ENCODE data around the gene ISG15. TPM values are rescaled to one million over a fixed set of nuclear protein-coding genes. Genes with fewer than 3 reads are reported as not detected.
"Not testable (repeated sequence)": the region's sequence is repeated elsewhere in the genome, so short reads cannot be mapped to it uniquely, and the experiment has no call there.

Gene ISG15
- total RNA-seq, 1 donor from 2014 or later: 53.7 TPM

GRCh38 chr1:980137-980571 is 33.1 kb upstream of the ISG15 start:
- peaks cover 15% of the 10 kb centered on the region for H3K27me3 Mint-ChIP-seq (ENCODE audit: insufficient read depth)
- no peaks in the 10 kb centered on the region for H3K36me3 Mint-ChIP-seq (ENCODE audit: low read depth)
- no peaks in the 10 kb centered on the region for H3K4me1 Mint-ChIP-seq (ENCODE audit: low read depth)
- DNase-seq (ENCODE audit: low spot score): no peak
- no peak overlapping the region for H3K27ac Mint-ChIP-seq
- no peaks in the 10 kb centered on the region for H3K9me3 Mint-ChIP-seq
- no peak overlapping the region for H3K4me3 Mint-ChIP-seq
- intact Hi-C loops (cut with micrococcal nuclease): loop anchor here (5.0 kb wide), 1 partner anchor 312 kb away; no protein-coding TSS in a partner anchor

- DNase-seq (ENCODE audit: low spot score): no peak
- Mint-ChIP-seq H3K36me3 (ENCODE audit: low read depth) (no peaks in the 10 kb centered on the region), H3K9me3 (no peaks in the 10 kb centered on the region), H3K27ac (no peak overlapping the region), H3K27me3 (ENCODE audit: insufficient read depth) (peaks cover 13% of the 10 kb centered on the region), H3K4me3 (no peak overlapping the region), H3K4me1 (ENCODE audit: low read depth) (no peaks in the 10 kb centered on the region)
- intact Hi-C loops (cut with micrococcal nuclease): loop anchor here (5.0 kb wide), 1 partner anchor 312 kb away; no protein-coding TSS in a partner anchor
Measured at GRCh38 chr1:980602-981395, 32.5 kb upstream of the ISG15 start.

GRCh38 chr1:981491-981954 is 31.8 kb upstream of the ISG15 start:
- Mint-ChIP-seq H3K36me3 (ENCODE audit: low read depth) (no peaks in the 10 kb centered on the region), H3K27ac (no peak overlapping the region), H3K9me3 (no peaks in the 10 kb centered on the region), H3K4me3 (no peak overlapping the region), H3K4me1 (ENCODE audit: low read depth) (no peaks in the 10 kb centered on the region), H3K27me3 (ENCODE audit: insufficient read depth) (peaks cover 13% of the 10 kb centered on the region)
- intact Hi-C loops (cut with micrococcal nuclease): loop anchor here (5.0 kb wide), 1 partner anchor 311 kb away; no protein-coding TSS in a partner anchor
- DNase-seq (ENCODE audit: low spot score): no peak

GRCh38 chr1:981955-982558 is 31.2 kb upstream of the ISG15 start, which contains the start of gene PERM1:
Gene PERM1 (minus strand): TSS chr1:982093. CDS start chr1:981029, 1,064 bp downstream.
- H3K4me1 Mint-ChIP-seq (ENCODE audit: low read depth): no peaks in the 10 kb centered on the region
- H3K9me3 Mint-ChIP-seq: no peaks in the 10 kb centered on the region
- intact Hi-C loops (cut with micrococcal nuclease): loop anchor here (5.0 kb wide), 1 partner anchor 310 kb away; no protein-coding TSS in a partner anchor
- H3K4me3 Mint-ChIP-seq: no peak within 1 kb of the TSS
- no peak within 1 kb of the TSS for H3K27ac Mint-ChIP-seq
- H3K27me3 Mint-ChIP-seq (ENCODE audit: insufficient read depth): peaks cover 13% of the 10 kb centered on the region
- H3K36me3 Mint-ChIP-seq (ENCODE audit: low read depth): no peaks in the 10 kb centered on the region
- no peak for DNase-seq (ENCODE audit: low spot score)

GRCh38 chr1:982765-983436 is 30.4 kb upstream of the ISG15 start:
- intact Hi-C loops (cut with micrococcal nuclease): loop anchor here (5.0 kb wide), 1 partner anchor 309 kb away; no protein-coding TSS in a partner anchor
- Mint-ChIP-seq H3K4me3 (no peak overlapping the region), H3K27ac (no peak overlapping the region), H3K4me1 (ENCODE audit: low read depth) (no peaks in the 10 kb centered on the region), H3K36me3 (ENCODE audit: low read depth) (no peaks in the 10 kb centered on the region), H3K9me3 (no peaks in the 10 kb centered on the region), H3K27me3 (ENCODE audit: insufficient read depth) (peaks cover 13% of the 10 kb centered on the region)
- DNase-seq (ENCODE audit: low spot score): no peak

- Mint-ChIP-seq H3K27me3 (ENCODE audit: insufficient read depth) (peaks cover 19% of the 10 kb centered on the region), H3K4me1 (ENCODE audit: low read depth) (no peaks in the 10 kb centered on the region), H3K9me3 (no peaks in the 10 kb centered on the region), H3K4me3 (no peak overlapping the region), H3K36me3 (ENCODE audit: low read depth) (no peaks in the 10 kb centered on the region), H3K27ac (no peak overlapping the region)
- DNase-seq (ENCODE audit: low spot score): peak; percentile 43
- intact Hi-C loops (cut with micrococcal nuclease): loop anchor here (1.0 to 5.0 kb wide), 3 partner anchors 17 to 308 kb away; partner anchors contain the start of gene HES4
Measured at GRCh38 chr1:983798-984475, 29.4 kb upstream of the ISG15 start.

GRCh38 chr1:984476-984814 is 28.9 kb upstream of the ISG15 start:
- intact Hi-C loops (cut with micrococcal nuclease): loop anchor here (1.0 to 5.0 kb wide), 3 partner anchors 16 to 308 kb away; partner anchors contain the start of gene HES4
- peaks cover 24% of the 10 kb centered on the region for H3K27me3 Mint-ChIP-seq (ENCODE audit: insufficient read depth)
- DNase-seq (ENCODE audit: low spot score): no peak
- H3K36me3 Mint-ChIP-seq (ENCODE audit: low read depth): no peaks in the 10 kb centered on the region
- H3K4me1 Mint-ChIP-seq (ENCODE audit: low read depth): no peaks in the 10 kb centered on the region
- H3K27ac Mint-ChIP-seq: no peak overlapping the region
- H3K9me3 Mint-ChIP-seq: no peaks in the 10 kb centered on the region
- no peak overlapping the region for H3K4me3 Mint-ChIP-seq

GRCh38 chr1:985126-985525 is 28.2 kb upstream of the ISG15 start:
- peaks cover 28% of the 10 kb centered on the region for H3K27me3 Mint-ChIP-seq (ENCODE audit: insufficient read depth)
- intact Hi-C loops (cut with micrococcal nuclease): loop anchor here (2.0 kb wide), 1 partner anchor 16 kb away; the partner anchor contains the start of gene HES4

GRCh38 chr1:988061-988460 is 25.2 kb upstream of the ISG15 start:
- H3K36me3 Mint-ChIP-seq (ENCODE audit: low read depth); intact Hi-C loops (cut with micrococcal nuclease); H3K4me1 Mint-ChIP-seq (ENCODE audit: low read depth); H3K27ac Mint-ChIP-seq; H3K4me3 Mint-ChIP-seq; H3K9me3 Mint-ChIP-seq; DNase-seq (ENCODE audit: low spot score): not testable (repeated sequence)
- H3K27me3 Mint-ChIP-seq (ENCODE audit: insufficient read depth): peaks cover 35% of the 10 kb centered on the region

More at GRCh38 chr1:985126-985525, 28.2 kb upstream of the ISG15 start:
- Mint-ChIP-seq H3K4me1 (ENCODE audit: low read depth) (no peaks in the 10 kb centered on the region), H3K9me3 (no peaks in the 10 kb centered on the region), H3K27ac (no peak overlapping the region), H3K36me3 (ENCODE audit: low read depth) (no peaks in the 10 kb centered on the region), H3K4me3 (no peak overlapping the region)
- DNase-seq (ENCODE audit: low spot score): no peak

- intact Hi-C loops (cut with micrococcal nuclease); H3K4me1 Mint-ChIP-seq (ENCODE audit: low read depth); H3K9me3 Mint-ChIP-seq; DNase-seq (ENCODE audit: low spot score); H3K36me3 Mint-ChIP-seq (ENCODE audit: low read depth); H3K4me3 Mint-ChIP-seq; H3K27ac Mint-ChIP-seq: not testable (repeated sequence)
- H3K27me3 Mint-ChIP-seq (ENCODE audit: insufficient read depth): peaks cover 37% of the 10 kb centered on the region
Measured at GRCh38 chr1:991275-991674, 22.0 kb upstream of the ISG15 start.

- intact Hi-C loops (cut with micrococcal nuclease): no loop called here
- DNase-seq (ENCODE audit: low spot score): no peak
- Mint-ChIP-seq H3K4me3 (no peak overlapping the region), H3K9me3 (peaks cover 10% of the 10 kb centered on the region), H3K27me3 (ENCODE audit: insufficient read depth) (peaks cover 37% of the 10 kb centered on the region), H3K4me1 (ENCODE audit: low read depth) (peaks cover 5% of the 10 kb centered on the region), H3K36me3 (ENCODE audit: low read depth) (no peaks in the 10 kb centered on the region), H3K27ac (no peak overlapping the region)
Measured at GRCh38 chr1:991895-992294, 21.4 kb upstream of the ISG15 start.

GRCh38 chr1:992362-992761 is 20.9 kb upstream of the ISG15 start:
- H3K36me3 Mint-ChIP-seq (ENCODE audit: low read depth): no peaks in the 10 kb centered on the region
- H3K27me3 Mint-ChIP-seq (ENCODE audit: insufficient read depth): peaks cover 42% of the 10 kb centered on the region
- peak overlapping the region; percentile 40 for H3K27ac Mint-ChIP-seq
- peaks cover 10% of the 10 kb centered on the region for H3K9me3 Mint-ChIP-seq
- intact Hi-C loops (cut with micrococcal nuclease): no loop called here
- H3K4me3 Mint-ChIP-seq: no peak overlapping the region
- DNase-seq (ENCODE audit: low spot score): no peak
- peaks cover 5% of the 10 kb centered on the region for H3K4me1 Mint-ChIP-seq (ENCODE audit: low read depth)

All from activated T-helper 1 cell treated with anti-CD3 and anti-CD28 coated beads, Interleukin-12 subunit alpha, Interleukin-12 subunit beta, Interleukin-2, Interleukin-4 antibody, amounts not matched to agents 30 ng/mL and 10 ng/mL and 1 ng/mL, durations not matched to agents 14 hours and 24 hours and 36 hours (primary cell).